ENCODE results near the gene KATNAL2.

The KATNAL2 gene

GRCh38 chr18:47115205-47115604 is 197.8 kb downstream of the KATNAL2 start:
- DNase-seq: no peak

DNA sequence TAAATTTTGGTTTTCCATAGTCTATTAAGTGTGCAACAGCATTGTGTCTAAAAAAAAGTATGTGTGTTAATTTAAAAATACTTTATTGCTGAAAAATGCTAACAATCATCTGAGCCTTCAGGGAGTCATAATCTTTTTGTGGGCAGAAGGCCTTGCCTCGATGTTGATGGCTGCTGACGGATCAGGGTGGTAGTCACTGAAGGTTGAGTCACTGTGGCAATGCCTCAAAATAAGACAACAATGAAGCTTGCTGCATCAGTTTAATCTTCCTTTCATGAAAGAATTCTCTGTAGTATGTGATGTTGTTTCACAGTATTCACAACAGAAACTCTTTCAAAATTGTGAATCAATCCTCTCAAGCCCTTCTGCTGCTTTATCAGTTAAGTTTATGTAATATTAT is 201.6 kb downstream of the KATNAL2 start:
- no peak for DNase-seq

GRCh38 chr18:47120428-47120827 is 203.0 kb downstream of the KATNAL2 start:
- peak; percentile 17 for DNase-seq

- no peak for DNase-seq
Measured at GRCh38 chr18:47121146-47121545, 203.7 kb downstream of the KATNAL2 start.

DNA sequence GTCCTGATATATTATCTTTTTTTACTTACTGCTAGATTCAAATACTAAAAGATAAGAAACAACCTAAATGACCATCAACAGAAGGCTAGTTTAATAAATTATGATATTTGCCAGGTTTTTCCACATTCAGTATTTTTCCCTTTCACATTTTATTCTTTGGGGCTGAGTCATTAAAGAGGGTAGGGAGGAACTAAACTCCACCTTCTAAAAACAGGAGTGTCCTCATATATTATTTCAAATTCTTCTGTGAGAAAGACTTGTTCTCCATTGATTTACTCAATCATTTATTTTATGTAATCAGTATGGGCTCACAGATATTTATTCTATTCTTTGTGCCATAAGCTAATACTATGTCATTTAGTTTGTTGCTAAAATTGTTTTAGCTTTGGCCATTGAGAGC is 223.9 kb downstream of the KATNAL2 start:
- DNase-seq: no peak

GRCh38 chr18:47143153-47143552 is 225.8 kb downstream of the KATNAL2 start:
- DNase-seq: no peak

DNA sequence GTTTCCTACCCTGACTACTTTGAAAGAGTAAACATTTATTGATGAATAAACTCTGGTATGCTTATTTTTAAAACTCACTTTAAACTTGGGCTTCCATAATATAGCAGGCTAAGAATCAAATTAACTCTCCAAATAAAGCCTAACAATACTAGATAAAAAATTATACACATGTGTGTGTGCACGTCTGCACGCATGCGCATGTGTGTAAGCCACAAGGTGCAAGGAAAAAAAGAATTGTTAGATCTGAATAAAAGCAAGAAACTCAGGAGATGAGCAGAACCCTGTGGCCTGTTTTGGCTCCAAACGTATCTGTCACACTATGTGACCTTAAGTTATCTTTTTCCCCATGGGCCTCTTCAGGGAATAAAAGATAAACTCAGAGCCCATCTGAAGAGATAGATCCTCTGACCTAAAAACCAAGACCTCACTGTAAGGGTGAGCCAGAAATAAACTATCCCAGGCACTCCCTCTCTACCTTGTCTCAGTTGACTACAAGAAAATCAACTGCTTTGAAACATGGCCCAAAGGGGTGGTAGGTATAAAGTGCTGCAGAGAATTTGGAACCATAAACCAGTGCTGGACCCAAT is 226.6 kb downstream of the KATNAL2 start:
- DNase-seq: peak; percentile 78

DNA sequence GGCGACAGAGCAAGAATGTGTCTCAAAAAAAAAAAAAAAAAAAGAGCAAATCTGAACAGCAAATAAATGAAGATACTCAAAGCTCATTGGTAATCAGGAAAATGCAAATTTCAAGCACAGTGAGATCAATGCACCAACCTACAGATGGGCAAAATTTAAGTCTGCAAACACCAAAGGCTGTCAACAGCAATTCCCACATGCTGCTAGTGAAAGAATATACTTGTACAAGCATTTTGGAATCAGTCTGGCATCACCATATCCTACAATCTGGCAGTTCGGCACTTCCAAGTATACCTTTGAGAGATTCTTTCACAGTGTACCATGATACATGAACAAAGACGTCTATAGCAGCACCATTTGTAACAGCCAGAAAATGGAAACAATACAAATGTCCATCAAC is 228.8 kb downstream of the KATNAL2 start:
- no peak for DNase-seq

DNA sequence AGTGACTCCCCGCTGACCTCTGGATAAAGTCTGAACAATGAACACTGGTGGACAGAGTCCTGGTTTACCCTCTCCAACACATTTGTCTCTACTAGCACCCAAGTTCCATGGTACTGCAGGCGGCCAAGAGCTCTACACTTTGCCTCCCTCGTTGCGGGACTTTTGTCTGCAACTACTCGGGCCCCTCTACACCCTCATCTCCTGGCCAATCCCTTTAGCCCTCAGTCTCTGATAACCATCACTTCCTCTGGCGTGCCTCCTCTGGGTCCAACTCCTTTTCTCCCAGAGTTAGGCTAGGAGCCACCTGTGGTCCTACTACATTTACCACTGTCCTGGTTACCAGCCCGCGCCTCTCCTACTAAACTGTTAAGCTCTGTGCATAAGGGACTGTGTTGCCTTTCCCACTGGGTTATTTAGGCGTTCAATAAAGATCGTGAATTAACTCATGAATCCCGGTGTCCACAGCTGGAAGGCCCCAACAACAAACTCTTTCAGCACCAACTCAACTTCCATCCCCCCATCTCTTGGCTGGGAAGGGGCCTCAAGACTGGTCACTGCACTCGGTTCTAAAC is 232.1 kb downstream of the KATNAL2 start:
- peak; percentile 48 for DNase-seq

- DNase-seq: peak; percentile 78
Measured at GRCh38 chr18:47150029-47150823, 232.8 kb downstream of the KATNAL2 start, which contains the start of gene HDHD2. Gene HDHD2 (minus strand): TSS chr18:47150500. CDS start chr18:47136439, 14,061 bp downstream.

DNA sequence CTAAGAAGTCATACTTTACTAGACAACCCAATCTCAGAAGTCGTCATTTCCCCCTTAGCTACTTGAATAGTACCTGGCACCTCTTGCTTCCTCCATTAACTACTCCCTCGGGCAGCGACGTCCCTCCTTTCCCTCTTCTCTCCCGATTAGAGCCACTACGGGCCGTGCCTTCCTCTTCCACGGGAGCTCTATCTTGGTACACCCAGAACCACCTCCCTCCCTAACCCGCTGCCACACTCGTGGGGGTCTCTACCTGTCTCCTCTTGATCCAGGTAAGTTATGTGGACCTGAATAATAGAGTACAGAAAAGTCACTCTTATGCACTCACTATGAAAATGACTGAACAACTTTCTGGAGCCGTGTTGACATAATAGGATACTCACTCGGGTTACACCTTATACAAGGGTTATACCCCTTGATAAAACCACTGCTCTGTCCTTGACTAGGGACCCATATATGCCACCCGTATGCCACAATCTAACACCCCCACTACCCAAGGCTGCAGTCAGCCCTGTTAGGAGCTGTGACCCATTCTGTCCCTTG is 233.5 kb downstream of the KATNAL2 start:
- no peak for DNase-seq

GRCh38 chr18:47151439-47151838 is 234.0 kb downstream of the KATNAL2 start:
- peak; percentile 93 for DNase-seq
